Measurements from ENCODE around the gene CD38. TPM values are rescaled to one million over a fixed set of nuclear protein-coding genes. Genes with fewer than 3 reads are reported as not detected.

CD38 gene
- total RNA-seq, 1 experiment from 2014 or later, result not detected

- DNase-seq (no peak), ATAC-seq (no peak)
- H2AFZ ChIP-seq (ENCODE audit: low read length), result peak overlapping the region; percentile 88
- H3K79me2 ChIP-seq (ENCODE audit: low read length), result no peaks in the 10 kb centered on the region
- CTCF ChIA-PET, result interaction anchor here (0.6 kb wide), 1 partner anchor 68 kb away, joined by 3 read pairs; no protein-coding TSS in a partner anchor
- H3K9me2 ChIP-seq (replicated peaks; ENCODE audit: low read length), result no peaks in the 10 kb centered on the region
- H4K20me1 ChIP-seq (ENCODE audit: low read length), result no peaks in the 10 kb centered on the region
- peak overlapping the region; percentile 88 for H3K4me2 ChIP-seq (ENCODE audit: low read length)
- TF ChIP-seq CTCF (conservative IDR thresholded peaks at IDR 0.05; ENCODE audit: low read depth, low read length) (no peak), EZH2phosphoT487 (IDR thresholded peaks at IDR 0.05; ENCODE audit: borderline replicate concordance, low read length) (no peak), EZH2 (IDR thresholded peaks at IDR 0.05; ENCODE audit: low read length, unreplicated experiment) (no peak)
- POLR2A ChIA-PET (ENCODE audit: unreplicated experiment), result no interaction called here
- no TSS peak for BruUV-seq (replicated peaks)
- intact Hi-C loops (cut with micrococcal nuclease), result no loop called here
- H3K4me1 ChIP-seq (ENCODE audit: insufficient read depth, low read length), result peaks cover 10% of the 10 kb centered on the region; the same call in 1 of the 2 replicates
- H3K9ac ChIP-seq (ENCODE audit: low read length), result no peak overlapping the region
- no peaks in the 10 kb centered on the region for H3K9me3 ChIP-seq (ENCODE audit: low read length)
- H3K27me3 ChIP-seq (ENCODE audit: low read length), result no peaks in the 10 kb centered on the region
- H3K27ac ChIP-seq (ENCODE audit: low read length), result no peak overlapping the region
- no peaks in the 10 kb centered on the region for H3K36me3 ChIP-seq (ENCODE audit: low read depth, low read length)
- H3K4me3 ChIP-seq (ENCODE audit: low read length), result peak overlapping the region; percentile 68
- H3F3A ChIP-seq (ENCODE audit: low read length, unreplicated experiment), result no peaks in the 10 kb centered on the region
Observed at GRCh38 chr4:15779809-15780208, 1.7 kb downstream of the CD38 start.

- Histone ChIP-seq H3K27me3 (ENCODE audit: low read length) (no peaks in the 10 kb centered on the region), H3K36me3 (ENCODE audit: low read depth, low read length) (no peaks in the 10 kb centered on the region), H2AFZ (ENCODE audit: low read length) (no peak overlapping the region), H3K9me2 (replicated peaks; ENCODE audit: low read length) (no peaks in the 10 kb centered on the region), H3K4me2 (ENCODE audit: low read length) (no peak overlapping the region), H3K9me3 (ENCODE audit: low read length) (no peaks in the 10 kb centered on the region), H3K9ac (ENCODE audit: low read length) (no peak overlapping the region), H3K79me2 (ENCODE audit: low read length) (no peaks in the 10 kb centered on the region), H4K20me1 (ENCODE audit: low read length) (no peaks in the 10 kb centered on the region), H3K4me3 (ENCODE audit: low read length) (no peak overlapping the region), H3F3A (ENCODE audit: low read length, unreplicated experiment) (no peaks in the 10 kb centered on the region), H3K27ac (ENCODE audit: low read length) (no peak overlapping the region), H3K4me1 (ENCODE audit: insufficient read depth, low read length) (peaks cover 10% of the 10 kb centered on the region; the same call in 1 of the 2 replicates)
- ATAC-seq (no peak), DNase-seq (no peak)
- POLR2A ChIA-PET (ENCODE audit: unreplicated experiment), result interaction anchor here (0.6 kb wide), 1 partner anchor 791 kb away, joined by 4 read pairs; no protein-coding TSS in a partner anchor
- no TSS peak for BruUV-seq (replicated peaks)
- CTCF ChIA-PET, result no interaction called here
- no peak for TF ChIP-seq EZH2 (IDR thresholded peaks at IDR 0.05; ENCODE audit: low read length, unreplicated experiment)
- TF ChIP-seq EZH2phosphoT487 (IDR thresholded peaks at IDR 0.05; ENCODE audit: borderline replicate concordance, low read length), result no peak
- no peak for TF ChIP-seq CTCF (conservative IDR thresholded peaks at IDR 0.05; ENCODE audit: low read depth, low read length)
- intact Hi-C loops (cut with micrococcal nuclease), result no loop called here
Observed at GRCh38 chr4:15781427-15782095, 3.4 kb downstream of the CD38 start.

- Histone ChIP-seq H3K9me2 (replicated peaks; ENCODE audit: low read length) (no peaks in the 10 kb centered on the region), H3K9me3 (ENCODE audit: low read length) (no peaks in the 10 kb centered on the region), H3K36me3 (ENCODE audit: low read depth, low read length) (no peaks in the 10 kb centered on the region), H2AFZ (ENCODE audit: low read length) (no peak overlapping the region), H3K4me1 (ENCODE audit: insufficient read depth, low read length) (peaks cover 10% of the 10 kb centered on the region; the same call in 1 of the 2 replicates), H3K27ac (ENCODE audit: low read length) (no peak overlapping the region), H3K79me2 (ENCODE audit: low read length) (no peaks in the 10 kb centered on the region), H3K9ac (ENCODE audit: low read length) (no peak overlapping the region), H3K4me2 (ENCODE audit: low read length) (no peak overlapping the region), H3K27me3 (ENCODE audit: low read length) (no peaks in the 10 kb centered on the region), H3F3A (ENCODE audit: low read length, unreplicated experiment) (no peaks in the 10 kb centered on the region), H3K4me3 (ENCODE audit: low read length) (no peak overlapping the region), H4K20me1 (ENCODE audit: low read length) (no peaks in the 10 kb centered on the region)
- no TSS peak for BruUV-seq (replicated peaks)
- DNase-seq, result no peak
- no peak for ATAC-seq
- TF ChIP-seq CTCF (conservative IDR thresholded peaks at IDR 0.05; ENCODE audit: low read depth, low read length) (no peak), EZH2 (IDR thresholded peaks at IDR 0.05; ENCODE audit: low read length, unreplicated experiment) (no peak), EZH2phosphoT487 (IDR thresholded peaks at IDR 0.05; ENCODE audit: borderline replicate concordance, low read length) (no peak)
- intact Hi-C loops (cut with micrococcal nuclease), result no loop called here
- POLR2A ChIA-PET (ENCODE audit: unreplicated experiment), result no interaction called here
- CTCF ChIA-PET, result no interaction called here
Observed at GRCh38 chr4:15783676-15784075, 5.5 kb downstream of the CD38 start.
